Peyer's patch (tissue), 4 donors: ENCODE data around the gene ABCF2.

Experiments used
- CTCF ChIP-seq, 6 experiments: fragments of 450-650 bp in 4 of 6; fragments of 200-600 bp in 2 of 6; sonication (generic) in 1 of 6; IDR thresholded peaks; one replicate each; pipeline ENCODE4 v1.5.1; 2017 to 2019; ENCODE audit warnings: antibody characterized with exemption in 6 of 6, mild to moderate bottlenecking in 3 of 6, moderate library complexity in 1 of 6
- POLR2A ChIP-seq, 2 donors: fragments of 450-650 bp; IDR thresholded peaks; one replicate each; pipeline ENCODE4 v1.5.1; 2017; ENCODE audit warnings: antibody characterized with exemption in 2 of 2, mild to moderate bottlenecking in 2 of 2, moderate library complexity in 2 of 2

GRCh38 chr7:151260883-151261282 lies 33.9 kb upstream of the ABCF2 start:
- TF ChIP-seq POLR2A (IDR thresholded peaks at IDR 0.05) = no peak
- no peak for TF ChIP-seq CTCF (IDR thresholded peaks at IDR 0.05)
